Body of pancreas (tissue), 4 donors: ENCODE data around the gene NKX1-1. TPM values are rescaled to one million over a fixed set of nuclear protein-coding genes. Genes with fewer than 3 reads are reported as not detected.
"Not testable (repeated sequence)": the region's sequence is repeated elsewhere in the genome, so short reads cannot be mapped to it uniquely, and the experiment has no call there.

Source experiments
- ATAC-seq: fragments of 150-250 bp; one replicate; pipeline ENCODE4 v1.9.1; 2016
- DNase-seq, 4 donors: peaks; one replicate each; pipeline ENCODE4 v3.0.0-alpha.2; 2019
- H3K27ac ChIP-seq, 4 donors: fragments of 200-600 bp; sonication (generic); 1 replicate in 3 of 4; 2 replicates in 1 of 4; pipeline versions ENCODE4 v1.5.1 to v1.6.1; 2016 to 2019; ENCODE audit warnings: mild to moderate bottlenecking in 1 of 4, mixed read lengths in 1 of 4, moderate library complexity in 1 of 4
- H3K27me3 ChIP-seq, 2 donors: fragments of 200-600 bp; sonication (generic); one replicate each; pipeline ENCODE4 v1.6.0; 2016; ENCODE audit warnings: mild to moderate bottlenecking in 1 of 2
- H3K36me3 ChIP-seq, 2 donors: fragments of 200-600 bp; sonication (generic); replicated peaks in 1 of 2; 2 replicates each; pipeline ENCODE4 v1.5.1; 2016; ENCODE audit warnings: low read depth in 2 of 2; ENCODE audit not compliant: insufficient read depth in 1 of 2
- H3K4me1 ChIP-seq: fragments of 200-600 bp; sonication (generic); one replicate; pipeline ENCODE4 v1.6.0; 2016
- H3K4me3 ChIP-seq, 2 donors: fragments of 200-600 bp; sonication (generic); 1 replicate in 1 of 2; 2 replicates in 1 of 2; pipeline ENCODE4 v1.5.1; 2016 to 2019
- H3K9me3 ChIP-seq, 3 donors: fragments of 200-600 bp; sonication (generic); 1 replicate in 2 of 3; 2 replicates in 1 of 3; pipeline ENCODE4 v1.5.1; 2016
- POLR2A ChIP-seq, 3 donors: fragments of 450-650 bp; IDR thresholded peaks; one replicate each; pipeline ENCODE4 v1.6.1; 2016; ENCODE audit warnings: antibody characterized with exemption in 3 of 3, mild to moderate bottlenecking in 2 of 3
- WGBS, 2 donors: methylation state at CpG; one replicate each; pipeline ENCODE4 v1.1.5; 2017; 5-methylcytosine and 5-hydroxymethylcytosine counted together
- intact Hi-C: fragments of 100-400 bp; cut with DNase I; formaldehyde crosslinking; loops from one replicate; pipeline ENCODE4 v1.15.1; 2023
- total RNA-seq, 2 donors: library from RNA; depleted of rRNA; stranded (reverse); fragments of >200 nt; gene quantifications; one replicate each; pipeline ENCODE4 v1.1.0, GENCODE V29; 2016
- TF ChIP-seq, protein P1 (sequence below), 7 experiments: fragments of 450-650 bp in 4 of 7; fragments of 200-600 bp in 3 of 7; sonication (generic) in 3 of 7; IDR thresholded peaks; one replicate each; pipeline ENCODE4 v1.5.1; 2016 to 2019; ENCODE audit warnings: antibody characterized with exemption in 7 of 7

The NKX1-1 gene
- total RNA-seq, 2 donors from 2014 or later, result not detected

GRCh38 chr4:1396806-1397455 is 9.3 kb downstream of the NKX1-1 start:
- ATAC-seq, result no peak
- intact Hi-C loops, result no loop called here
- Histone ChIP-seq H3K4me1 (no peaks in the 10 kb centered on the region), H3K27me3 (peaks cover 0 to 3% of the 10 kb centered on the region in 2 donors), H3K9me3 (peaks cover 0 to 13% (median 0%) of the 10 kb centered on the region in 3 donors), H3K27ac (no peak overlapping the region), H3K4me3 (no peak overlapping the region), H3K36me3 (no peaks in the 10 kb centered on the region)
- DNase-seq, result peak in 2 of 4 donors; percentile 1 to 6
- 92 to 100% methylated on average over 8 to 11 of the region's 11 CpGs for WGBS, 2 donors
- no peak for TF ChIP-seq POLR2A (IDR thresholded peaks at IDR 0.05)
- TF ChIP-seq, protein P1, sequence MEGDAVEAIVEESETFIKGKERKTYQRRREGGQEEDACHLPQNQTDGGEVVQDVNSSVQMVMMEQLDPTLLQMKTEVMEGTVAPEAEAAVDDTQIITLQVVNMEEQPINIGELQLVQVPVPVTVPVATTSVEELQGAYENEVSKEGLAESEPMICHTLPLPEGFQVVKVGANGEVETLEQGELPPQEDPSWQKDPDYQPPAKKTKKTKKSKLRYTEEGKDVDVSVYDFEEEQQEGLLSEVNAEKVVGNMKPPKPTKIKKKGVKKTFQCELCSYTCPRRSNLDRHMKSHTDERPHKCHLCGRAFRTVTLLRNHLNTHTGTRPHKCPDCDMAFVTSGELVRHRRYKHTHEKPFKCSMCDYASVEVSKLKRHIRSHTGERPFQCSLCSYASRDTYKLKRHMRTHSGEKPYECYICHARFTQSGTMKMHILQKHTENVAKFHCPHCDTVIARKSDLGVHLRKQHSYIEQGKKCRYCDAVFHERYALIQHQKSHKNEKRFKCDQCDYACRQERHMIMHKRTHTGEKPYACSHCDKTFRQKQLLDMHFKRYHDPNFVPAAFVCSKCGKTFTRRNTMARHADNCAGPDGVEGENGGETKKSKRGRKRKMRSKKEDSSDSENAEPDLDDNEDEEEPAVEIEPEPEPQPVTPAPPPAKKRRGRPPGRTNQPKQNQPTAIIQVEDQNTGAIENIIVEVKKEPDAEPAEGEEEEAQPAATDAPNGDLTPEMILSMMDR (IDR thresholded peaks at IDR 0.05), result no peak

- TF ChIP-seq, protein P1 (IDR thresholded peaks at IDR 0.05), result no peak
- no peak for TF ChIP-seq POLR2A (IDR thresholded peaks at IDR 0.05)
- Histone ChIP-seq H3K4me1 (no peaks in the 10 kb centered on the region), H3K4me3 (no peak overlapping the region), H3K9me3 (peaks cover 0 to 13% (median 0%) of the 10 kb centered on the region in 3 donors), H3K27ac (no peak overlapping the region), H3K36me3 (no peaks in the 10 kb centered on the region), H3K27me3 (no peaks in the 10 kb centered on the region)
- intact Hi-C loops, result no loop called here
- 96 to 98% methylated on average over 8 to 10 of the region's 13 CpGs for WGBS, 2 donors
- ATAC-seq (no peak), DNase-seq (peak in 3 of 4 donors; percentile 2 to 9 (median 5))
Measured at GRCh38 chr4:1395941-1396805, 10.1 kb downstream of the NKX1-1 start.

GRCh38 chr4:1395389-1395820 is 10.8 kb downstream of the NKX1-1 start:
- intact Hi-C loops, H3K36me3 ChIP-seq, H3K27me3 ChIP-seq, ATAC-seq, H3K4me3 ChIP-seq, H3K4me1 ChIP-seq, H3K27ac ChIP-seq: not testable (repeated sequence)
- 91 to 94% methylated on average over 19 to 21 of the region's 26 CpGs for WGBS, 2 donors
- DNase-seq, result peak in 2 of 4 donors; percentile 2
- peaks cover 0 to 13% (median 0%) of the 10 kb centered on the region in 3 donors for H3K9me3 ChIP-seq

GRCh38 chr4:1394554-1395388 is 11.5 kb downstream of the NKX1-1 start:
- peak in 2 of 4 donors; percentile 4 for DNase-seq

GRCh38 chr4:1393866-1394265 is 12.4 kb downstream of the NKX1-1 start:
- H3K27ac ChIP-seq, result no peak overlapping the region
- intact Hi-C loops, result no loop called here
- H3K4me1 ChIP-seq, result no peaks in the 10 kb centered on the region
- H3K27me3 ChIP-seq, result no peaks in the 10 kb centered on the region
- H3K36me3 ChIP-seq, result no peaks in the 10 kb centered on the region
- DNase-seq, result peak in 2 of 4 donors; percentile 3 to 5
- no peak for TF ChIP-seq POLR2A (IDR thresholded peaks at IDR 0.05)
- TF ChIP-seq, protein P1 (IDR thresholded peaks at IDR 0.05), result no peak
- H3K9me3 ChIP-seq, result peaks cover 0 to 13% (median 0%) of the 10 kb centered on the region in 3 donors
- no peak for ATAC-seq
- WGBS, 2 donors, result 95 to 97% methylated on average over 9 to 10 of the region's 10 CpGs
- H3K4me3 ChIP-seq, result no peak overlapping the region

More at GRCh38 chr4:1394554-1395388, 11.5 kb downstream of the NKX1-1 start:
- intact Hi-C loops, H3K27ac ChIP-seq, H3K4me3 ChIP-seq, H3K36me3 ChIP-seq, H3K4me1 ChIP-seq, ATAC-seq, H3K27me3 ChIP-seq: not testable (repeated sequence)
- H3K9me3 ChIP-seq, result peaks cover 0 to 13% (median 0%) of the 10 kb centered on the region in 3 donors
- WGBS, 2 donors, result 80 to 90% methylated on average over 9 to 57 of the region's 63 CpGs

- H3K27me3 ChIP-seq, ATAC-seq, intact Hi-C loops, H3K4me1 ChIP-seq, H3K36me3 ChIP-seq, H3K27ac ChIP-seq, DNase-seq, H3K4me3 ChIP-seq: not testable (repeated sequence)
- peaks cover 0 to 13% (median 0%) of the 10 kb centered on the region in 3 donors for H3K9me3 ChIP-seq
- 95 to 98% methylated on average over 5 of the region's 5 CpGs for WGBS, 2 donors
Measured at GRCh38 chr4:1393363-1393762, 12.9 kb downstream of the NKX1-1 start.
